ENCODE data around the gene TBC1D16. TPM values are rescaled to one million over a fixed set of nuclear protein-coding genes. Genes with fewer than 3 reads are reported as not detected.

The TBC1D16 gene
- total RNA-seq, 1 experiment from 2014 or later, result 85.8 TPM

- H2AK5ac ChIP-seq (ENCODE audit: insufficient read length, low read length), result no peak overlapping the region
- no peaks in the 10 kb centered on the region for H3K9me3 ChIP-seq (ENCODE audit: control insufficient read depth, low read depth, low read length)
- no peak overlapping the region for H3K14ac ChIP-seq (ENCODE audit: insufficient read depth, low read length)
- no peak overlapping the region for H2BK120ac ChIP-seq (ENCODE audit: low read depth, low read length, poor library complexity, severe bottlenecking)
- no peaks in the 10 kb centered on the region for H3K27me3 ChIP-seq (ENCODE audit: insufficient read depth, low read length)
- no peak overlapping the region for H2BK15ac ChIP-seq (ENCODE audit: low read depth, low read length)
- no peak overlapping the region for H3T11ph ChIP-seq (ENCODE audit: low read length)
- H3K27ac Mint-ChIP-seq, result peak overlapping the region in 2 of 3 experiments; percentile 49 to 61; a peak in 1 of 7 replicates
- H2BK5ac ChIP-seq (ENCODE audit: insufficient read length, low read length), result no peak overlapping the region
- H3K4ac ChIP-seq (ENCODE audit: low read depth, low read length), result no peak overlapping the region
- DNase-seq, result peak; percentile 67
- TF ChIP-seq CTCF (conservative IDR thresholded peaks at IDR 0.05), result no peak
- H3K4me3 Mint-ChIP-seq, result no peak overlapping the region
- no peak overlapping the region for H4K91ac ChIP-seq (ENCODE audit: insufficient read length, low read depth, low read length)
- no peak overlapping the region for H3K4me2 ChIP-seq (ENCODE audit: insufficient read depth, insufficient read length, low read length)
- H3K56ac ChIP-seq (ENCODE audit: insufficient read length, low read depth, low read length), result no peak overlapping the region
- H3K18ac ChIP-seq (ENCODE audit: insufficient read length, low read depth, low read length), result no peak overlapping the region
- H4K8ac ChIP-seq (replicated peaks; ENCODE audit: insufficient read length, low read depth, low read length), result no peak overlapping the region
- peaks cover 10% of the 10 kb centered on the region for H4K20me1 ChIP-seq (ENCODE audit: control insufficient read depth, insufficient read depth, insufficient read length)
- H3K27ac ChIP-seq (ENCODE audit: insufficient read length, low read depth, low read length), result no peak overlapping the region
- no peak overlapping the region for H3K23ac ChIP-seq (ENCODE audit: insufficient read length, low read depth, low read length)
- no peak overlapping the region for H4K5ac ChIP-seq (ENCODE audit: insufficient read length, low read depth, low read length)
- H3K9me3 Mint-ChIP-seq, result peaks cover 0 to 3% of the 10 kb centered on the region in 2 experiments; a peak in 1 of 5 replicates
- no peak overlapping the region for H2AFZ ChIP-seq (ENCODE audit: low read length)
- H3K27me3 Mint-ChIP-seq (ENCODE audit: low read depth), result no peaks in the 10 kb centered on the region
- peaks cover 3% of the 10 kb centered on the region for H3K79me1 ChIP-seq (ENCODE audit: insufficient read depth, low read depth, low read length, poor library complexity, severe bottlenecking)
- no peaks in the 10 kb centered on the region for H3K23me2 ChIP-seq (ENCODE audit: insufficient read length, low read depth, low read length, poor library complexity, severe bottlenecking)
- peaks cover 11% of the 10 kb centered on the region; the same call in 1 of the 2 replicates for H3K79me2 ChIP-seq (ENCODE audit: insufficient read depth, low read length)
- no peak overlapping the region for H2BK12ac ChIP-seq (ENCODE audit: insufficient read length, low read depth, low read length)
- no CpG with 5 or more reads among the region's 43 CpGs for WGBS (ENCODE audit: extremely low coverage, insufficient read length, low lambda C conversion rate)
- no peak overlapping the region for H2BK20ac ChIP-seq (ENCODE audit: low read depth, low read length, poor library complexity, severe bottlenecking)
- peaks cover 3% of the 10 kb centered on the region; the same call in 1 of the 2 replicates for H3K4me1 ChIP-seq (ENCODE audit: insufficient read depth, low read length)
- peaks cover 4 to 17% (median 9%) of the 10 kb centered on the region in 3 experiments; a peak in 5 of 7 replicates for H3K36me3 Mint-ChIP-seq (ENCODE audit: insufficient read depth in 1 of 3, low read depth in 3 of 3)
- no peak overlapping the region for H3K9ac ChIP-seq (ENCODE audit: extremely low read depth, insufficient read length, low read length)
- peaks cover 5 to 15% of the 10 kb centered on the region in 2 experiments; a peak in 2 of 4 replicates for H3K4me1 Mint-ChIP-seq
These were observed 12.0 kb downstream of the TBC1D16 start for GRCh38 chr17:80023481-80024205.
